ENCODE results near the gene PRSS58.

PRSS58 gene

DNA sequence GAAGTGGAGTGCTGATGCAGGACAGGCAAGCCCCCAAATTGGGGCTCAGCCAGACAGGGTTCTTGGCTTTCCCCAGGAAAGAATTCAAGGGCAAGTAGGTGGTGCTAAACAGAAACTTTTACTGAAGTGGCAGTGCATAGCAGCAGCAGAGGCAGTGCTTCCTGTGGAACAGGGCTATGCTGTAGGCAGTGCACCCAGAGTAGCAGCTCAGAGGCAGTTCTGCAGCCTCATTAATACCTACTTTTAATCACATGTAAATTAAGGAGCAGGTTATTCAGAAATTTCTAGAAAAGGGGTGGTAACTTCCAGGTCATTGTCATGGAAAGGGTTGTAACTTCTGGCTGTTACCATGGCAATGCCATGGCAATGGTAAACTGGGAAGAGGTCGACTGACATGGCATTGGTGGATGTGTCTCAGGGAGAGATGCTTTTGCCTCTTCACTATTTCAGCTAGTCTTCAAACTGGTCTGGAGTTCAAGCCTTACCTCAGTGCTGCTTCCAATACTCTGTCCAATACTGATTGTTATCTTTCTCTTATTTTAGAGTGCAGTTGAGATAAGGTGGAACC lies 29.2 kb downstream of the PRSS58 start:
- H3K9me3 ChIP-seq = no peaks in the 10 kb centered on the region
- H3K4me1 ChIP-seq = no peaks in the 10 kb centered on the region
- H3K9ac ChIP-seq = no peak overlapping the region
- no peak overlapping the region for H3K27ac ChIP-seq
- TF ChIP-seq Cebpa-rat (IDR thresholded peaks at IDR 0.05) = no peak
- no peaks in the 10 kb centered on the region for H3K27me3 ChIP-seq
- H3K36me3 ChIP-seq = no peaks in the 10 kb centered on the region
- no peak overlapping the region for H3K4me2 ChIP-seq
- H3K4me3 ChIP-seq = no peak overlapping the region
- H4K20me1 ChIP-seq = no peaks in the 10 kb centered on the region
